Lung microvascular endothelial cell (primary cell): Measurements from ENCODE around the gene RHCE. TPM values are rescaled to one million over a fixed set of nuclear protein-coding genes. Genes with fewer than 3 reads are reported as not detected.
A peak's percentile ranks its signal among the peaks of the same experiment; 100 is the strongest.
"Not testable (repeated sequence)": the region's sequence is repeated elsewhere in the genome, so short reads cannot be mapped to it uniquely, and the experiment has no call there.

Source experiments
- DNase-seq, 2 donors: peaks; one replicate each; pipeline versions ENCODE4 v3.0.0 to v3.0.0-alpha.2; 2010; ENCODE audit warnings: low read depth in 2 of 2
- total RNA-seq: library from RNA; depleted of rRNA; stranded (reverse); fragments of >200 nt; gene quantifications from 2 replicates; pipeline ENCODE4 v1.2.1, GENCODE V29; 2014

RHCE gene
- total RNA-seq, 1 donor from 2014 or later: 0.60 TPM

DNA sequence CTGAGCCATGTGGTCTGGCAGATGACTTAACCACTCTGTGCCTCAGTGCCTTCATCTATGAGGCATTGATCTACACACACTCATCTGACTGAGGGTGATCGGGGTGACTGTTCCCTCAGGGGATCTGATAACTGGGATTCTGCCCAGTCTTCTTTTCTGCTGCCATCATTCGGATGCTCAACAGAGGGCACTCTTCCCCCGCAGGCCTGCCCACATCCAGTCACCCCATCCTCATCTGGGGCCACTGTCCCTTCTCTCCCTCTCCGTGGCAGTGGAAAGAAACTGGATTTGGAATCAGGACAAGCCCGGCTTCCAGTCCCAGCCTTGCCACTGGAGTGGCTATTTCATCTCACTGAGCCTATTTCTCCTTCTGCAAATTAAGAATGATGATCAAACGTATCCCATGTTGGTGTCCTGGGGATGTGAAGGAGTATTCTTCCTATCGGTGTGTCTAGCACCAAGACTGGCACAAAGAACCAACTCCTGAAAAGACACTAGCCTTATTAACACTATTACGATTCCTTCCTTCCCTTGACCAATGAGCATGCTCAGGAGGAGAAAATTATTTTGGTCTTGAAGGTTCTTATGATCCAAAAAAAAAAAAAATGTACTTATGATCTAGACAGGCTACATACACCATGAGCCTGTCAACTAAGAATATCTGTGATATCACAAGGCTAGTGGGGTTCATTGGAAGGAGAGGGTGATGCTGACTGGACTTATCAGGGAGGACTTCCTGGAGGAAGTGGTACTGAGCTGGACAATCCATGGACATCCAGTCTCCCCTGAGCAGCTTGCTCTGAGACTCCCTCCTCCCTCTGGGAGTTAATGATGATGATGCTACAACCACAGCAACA, 17.4 kb downstream of the RHCE start:
- DNase-seq: not testable (repeated sequence)

DNA sequence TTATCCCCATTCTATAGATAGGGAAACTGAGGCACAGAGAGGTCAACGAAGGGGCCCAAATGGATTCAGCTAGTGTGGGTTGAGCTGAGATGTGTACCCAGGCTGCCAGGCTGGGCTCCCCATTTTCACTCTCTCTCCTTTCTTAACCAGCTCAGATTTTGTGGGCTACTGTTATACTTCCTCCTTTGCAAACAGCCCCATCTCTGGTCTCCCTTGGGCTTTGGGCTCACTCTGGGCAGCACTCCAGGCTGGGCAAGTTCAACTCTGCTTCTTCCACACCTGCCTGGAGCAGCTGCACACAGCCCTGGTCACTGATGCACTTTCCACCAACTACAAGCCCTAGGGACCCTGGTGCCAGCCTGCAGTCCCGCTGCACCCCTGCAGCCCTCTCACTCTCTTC, 22.5 kb downstream of the RHCE start:
- not testable (repeated sequence) for DNase-seq

GRCh38 chr1:25397549-25397948, 23.1 kb downstream of the RHCE start:
- not testable (repeated sequence) for DNase-seq

- no peak for DNase-seq
Observed at GRCh38 chr1:25392841-25393240, 27.8 kb downstream of the RHCE start.

DNA sequence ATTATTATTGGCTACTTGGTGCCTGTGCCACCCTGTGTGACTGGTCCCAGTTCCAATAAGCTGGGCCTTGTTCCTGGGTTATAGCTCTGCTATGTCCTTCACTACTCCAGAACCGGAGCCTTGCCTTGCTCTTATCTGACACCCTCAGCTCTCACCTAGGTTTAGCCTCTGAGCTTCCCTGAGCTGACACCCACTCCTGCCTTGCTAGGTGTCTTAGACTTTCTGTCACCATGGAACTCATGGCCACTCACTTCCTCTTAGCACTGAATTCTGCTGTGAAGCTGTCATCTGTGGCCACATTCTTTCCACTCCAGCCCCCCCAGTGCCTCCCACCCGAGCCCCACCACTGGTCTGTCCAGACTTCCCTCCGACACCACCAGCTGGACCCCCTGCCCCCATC, 30.9 kb downstream of the RHCE start:
- DNase-seq: not testable (repeated sequence)

DNA sequence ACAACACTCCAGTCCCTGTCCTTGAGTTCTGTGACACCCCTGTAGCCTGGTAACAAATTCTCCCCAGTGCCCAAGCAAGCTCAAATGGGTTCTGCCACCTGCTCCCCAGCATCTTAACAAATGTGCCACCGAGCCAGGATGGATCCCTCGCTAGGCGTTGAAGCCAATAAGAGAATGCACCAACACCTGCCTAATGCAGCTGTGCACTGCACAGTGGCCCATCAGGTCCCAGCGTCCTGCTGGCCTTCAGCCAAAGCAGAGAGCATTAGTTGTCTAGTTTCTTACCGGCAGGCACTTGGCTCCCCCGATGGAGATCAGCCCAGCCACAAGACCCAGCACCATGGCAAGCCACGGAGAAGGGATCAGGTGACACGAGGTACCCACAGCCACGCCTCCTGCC, 31.9 kb downstream of the RHCE start:
- DNase-seq: not testable (repeated sequence)

- peak; percentile 10 to 76 for DNase-seq
Observed at GRCh38 chr1:25387096-25387495, 33.5 kb downstream of the RHCE start.

- DNase-seq: not testable (repeated sequence)
Observed at GRCh38 chr1:25383875-25384274, 36.8 kb downstream of the RHCE start.

DNA sequence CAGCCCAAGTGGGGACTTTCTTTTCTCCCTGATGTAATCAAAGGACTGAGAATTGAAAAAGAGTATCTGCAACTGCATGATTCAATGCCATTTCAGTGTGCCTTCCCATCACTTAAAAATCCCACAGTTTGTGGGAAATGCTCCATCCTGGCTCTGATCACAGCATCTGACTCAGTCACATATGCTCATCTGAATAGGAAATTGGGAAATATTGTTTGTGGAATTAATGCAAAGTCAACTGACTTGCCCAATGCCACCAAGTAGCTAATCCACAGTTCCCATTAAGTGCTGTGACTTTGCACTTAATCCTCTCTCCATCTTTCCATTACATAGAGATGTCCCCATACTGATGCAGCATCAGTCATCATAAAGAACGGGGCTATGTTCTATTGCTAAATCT, 37.5 kb downstream of the RHCE start:
- not testable (repeated sequence) for DNase-seq

GRCh38 chr1:25382543-25382942, 38.1 kb downstream of the RHCE start:
- DNase-seq: not testable (repeated sequence)

GRCh38 chr1:25378367-25378766, 42.3 kb downstream of the RHCE start:
- not testable (repeated sequence) for DNase-seq

DNA sequence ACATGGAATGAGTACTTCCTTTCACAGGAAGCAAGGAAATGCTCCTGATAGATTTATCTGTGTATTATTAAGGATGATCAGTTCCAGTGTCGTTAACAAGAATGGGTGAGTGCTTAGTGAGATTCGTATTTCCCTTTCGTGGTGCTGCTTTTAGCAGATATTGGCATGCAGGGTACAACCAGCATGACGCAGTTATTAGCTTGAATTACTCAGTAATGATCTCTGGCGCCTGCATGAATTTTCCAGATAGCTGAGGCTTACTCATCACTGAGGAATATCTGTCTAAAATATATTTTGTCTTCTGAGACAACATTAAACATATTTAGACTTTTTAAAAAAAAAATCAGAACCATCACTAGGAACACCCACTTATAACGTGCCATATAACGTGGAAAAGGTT, 48.9 kb downstream of the RHCE start:
- DNase-seq: peak; percentile 23 to 91

- DNase-seq: not testable (repeated sequence)
Observed at GRCh38 chr1:25369691-25370271, 50.8 kb downstream of the RHCE start.

GRCh38 chr1:25369241-25369640, 51.4 kb downstream of the RHCE start:
- peak in 1 of 2 donors; percentile 67 for DNase-seq

DNA sequence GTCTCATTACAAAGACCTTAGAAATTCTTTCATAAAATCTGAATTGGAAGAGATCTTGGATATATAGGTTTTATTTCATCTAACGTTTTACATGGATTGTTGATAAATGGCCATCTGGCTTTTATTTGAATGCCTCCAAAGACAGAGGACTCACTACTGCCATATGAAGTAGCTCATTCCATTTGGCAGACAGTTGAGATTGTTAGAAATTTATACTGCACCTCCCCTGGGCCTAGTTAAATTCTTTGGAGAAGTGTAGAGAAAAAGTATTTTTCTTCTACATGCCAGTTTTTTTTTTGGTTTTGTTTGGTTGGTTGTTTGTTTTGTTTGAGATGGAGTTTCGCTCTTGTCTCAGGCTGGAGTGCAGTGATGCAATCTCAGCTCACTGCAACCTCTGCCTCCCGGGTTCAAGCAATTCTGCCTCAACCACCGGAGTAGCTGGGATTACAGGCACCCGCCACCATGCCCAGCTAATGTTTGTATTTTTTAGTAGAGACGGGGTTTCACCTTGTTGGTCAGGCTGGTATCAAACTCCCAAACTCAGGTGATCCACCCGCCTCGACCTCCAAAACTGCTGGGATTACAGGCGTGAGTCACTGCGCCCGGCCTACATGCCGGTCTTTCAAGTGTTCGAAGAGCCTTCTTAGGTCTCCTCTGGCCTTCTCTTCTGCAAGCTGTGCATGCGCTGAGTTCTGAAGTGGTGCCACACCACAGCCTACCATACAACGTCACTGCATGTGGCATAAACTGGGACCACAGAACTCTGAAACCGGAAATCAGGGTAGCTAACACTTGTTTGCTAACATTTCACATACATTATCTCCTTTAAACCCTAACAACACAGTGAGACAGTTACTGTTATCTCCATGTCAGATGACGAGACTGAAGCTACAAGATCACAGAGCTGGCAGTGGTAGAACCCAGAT, 57.7 kb downstream of the RHCE start:
- DNase-seq: not testable (repeated sequence)

- peak in 1 of 2 donors; percentile 8 for DNase-seq
Observed at GRCh38 chr1:25361901-25362300, 58.7 kb downstream of the RHCE start.

DNA sequence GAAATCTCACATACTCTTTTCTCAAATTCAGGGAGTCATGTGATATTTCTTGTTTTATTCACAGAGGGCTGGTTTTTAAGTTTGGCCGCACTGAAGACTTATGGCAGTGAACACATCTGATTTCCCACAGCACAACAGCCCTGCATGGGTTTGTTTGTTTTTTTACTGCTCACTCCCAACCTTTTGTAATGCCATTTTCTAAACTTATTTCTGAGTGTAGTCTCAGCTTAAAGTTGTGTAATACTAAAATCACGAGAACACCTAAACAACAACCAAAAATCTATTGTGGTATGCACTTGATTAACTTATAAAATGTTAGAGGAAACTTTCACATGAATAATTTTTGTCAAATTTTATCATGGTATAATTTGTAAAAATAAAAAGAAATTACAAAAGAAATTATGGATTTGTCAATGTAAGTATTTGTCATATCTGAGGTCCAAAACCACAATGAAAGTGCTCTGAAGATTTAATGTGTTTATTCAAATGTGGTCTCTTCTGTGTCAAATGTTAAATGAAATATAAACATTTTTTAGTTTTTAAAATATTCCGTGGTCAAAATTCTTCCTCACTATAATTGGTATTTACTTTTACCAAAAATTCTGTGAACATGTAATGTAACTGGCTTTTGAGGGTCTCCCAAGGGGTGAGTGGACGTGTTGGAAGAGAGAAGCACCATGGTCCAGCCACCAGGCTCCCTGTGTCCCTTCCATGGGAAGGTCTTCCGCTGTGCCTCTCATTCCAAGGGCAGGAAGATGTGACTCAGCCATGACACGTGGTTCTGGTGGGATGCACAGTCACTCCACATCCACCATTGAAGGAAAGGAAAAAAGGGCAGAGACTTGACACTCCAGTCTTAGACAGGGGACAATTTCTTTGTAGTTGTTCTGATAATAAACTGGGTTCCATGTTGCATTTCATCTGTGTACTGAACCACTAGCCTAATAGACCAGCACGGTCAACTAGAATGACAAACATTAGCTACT, 59.7 kb downstream of the RHCE start:
- DNase-seq: peak; percentile 55 to 78

- DNase-seq: no peak
Observed at GRCh38 chr1:25356848-25357247, 63.8 kb downstream of the RHCE start.

DNA sequence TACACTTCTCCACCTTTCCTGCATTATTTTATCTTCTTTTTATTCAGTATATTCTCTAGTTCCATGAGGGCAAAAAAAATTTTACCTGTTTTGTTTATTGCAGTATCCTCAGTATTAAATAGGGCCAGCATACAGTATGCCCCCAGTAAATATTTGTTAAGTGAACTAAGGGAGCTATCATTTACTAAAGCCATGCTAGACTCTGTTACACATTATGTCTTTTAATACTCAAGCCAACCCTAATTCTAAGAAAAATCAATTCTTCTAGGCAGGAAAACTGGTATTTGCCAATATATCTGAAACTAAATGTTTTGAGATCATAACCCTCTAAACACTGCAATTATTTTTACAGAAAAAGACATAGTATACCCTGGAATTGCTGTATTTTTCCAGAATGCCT, 64.2 kb downstream of the RHCE start:
- no peak for DNase-seq

- no peak for DNase-seq
Observed at GRCh38 chr1:25355841-25356395, 64.7 kb downstream of the RHCE start.
